Right lung (tissue), 10 donors: ENCODE measurements around the gene LAMTOR4. TPM values are rescaled to one million over a fixed set of nuclear protein-coding genes. Genes with fewer than 3 reads are reported as not detected.

ENCODE experiments used
- DNase-seq, 2 donors: peaks; one replicate each; pipeline ENCODE4 v3.0.0-alpha.2; 2013
- long read RNA-seq, 8 donors: transcript quantifications; one replicate each; lab custom pipeline, GENCODE V29; 2026
- polyA plus RNA-seq, 5 donors: library from polyadenylated mRNA; unstranded; fragments of 120-200 nt; gene quantifications; one replicate each; pipeline versions ENCODE4 v1.2.1 to v1.2.3, GENCODE V29; 2013; ENCODE audit warnings: inconsistent platforms in 1 of 5, low replicate concordance in 1 of 5; ENCODE audit not compliant: insufficient read length in 5 of 5, insufficient read depth in 1 of 5

The LAMTOR4 gene
- polyA plus RNA-seq: 100 to 1,000 TPM in 1 of 5 donors, 10 to 100 TPM in 4; 75.2 to 132 (median 92.2) TPM
- long read RNA-seq, donor 1, transcript LAMTOR4-205 (4 exons, 621 nt): minor isoform, 7 of 115 reads
- long read RNA-seq, donor 1, transcript LAMTOR4-204 (3 exons, 371 nt): minor isoform, 12 of 115 reads
- long read RNA-seq, donor 1, transcript LAMTOR4-201 (4 exons, 605 nt): major isoform, 74 of 115 reads
- long read RNA-seq, donor 1, partial matches to known transcripts: 14 of 115 reads
- long read RNA-seq, donor 1, other reads (novel, unspliced or antisense): 0 of 115 reads
- long read RNA-seq, donor 2, transcript LAMTOR4-204 (3 exons, 371 nt): minor isoform, 10 of 63 reads
- long read RNA-seq, donor 2, transcript LAMTOR4-201 (4 exons, 605 nt): major isoform, 47 of 63 reads
- long read RNA-seq, donor 2, partial matches to known transcripts: 0 of 63 reads
- long read RNA-seq, donor 2, other reads (novel, unspliced or antisense): 0 of 63 reads
- long read RNA-seq, donor 3, transcript LAMTOR4-201 (4 exons, 605 nt): major isoform, 53 of 80 reads
- long read RNA-seq, donor 3, transcript LAMTOR4-204 (3 exons, 371 nt): minor isoform, 12 of 80 reads
- long read RNA-seq, donor 3, transcript LAMTOR4-205 (4 exons, 621 nt): minor isoform, 5 of 80 reads
- long read RNA-seq, donor 3, partial matches to known transcripts: 6 of 80 reads
- long read RNA-seq, donor 3, other reads (novel, unspliced or antisense): 0 of 80 reads
- long read RNA-seq, donor 4, transcript LAMTOR4-201 (4 exons, 605 nt): major isoform, 41 of 63 reads
- long read RNA-seq, donor 4, transcript LAMTOR4-204 (3 exons, 371 nt): minor isoform, 9 of 63 reads
- long read RNA-seq, donor 4, transcript LAMTOR4-205 (4 exons, 621 nt): minor isoform, 5 of 63 reads
- long read RNA-seq, donor 4, partial matches to known transcripts: 7 of 63 reads
- long read RNA-seq, donor 4, other reads (novel, unspliced or antisense): 0 of 63 reads
- long read RNA-seq, donor 5, transcript LAMTOR4-201 (4 exons, 605 nt): major isoform, 98 of 160 reads
- long read RNA-seq, donor 5, transcript LAMTOR4-204 (3 exons, 371 nt): minor isoform, 31 of 160 reads
- long read RNA-seq, donor 5, transcript LAMTOR4-205 (4 exons, 621 nt): minor isoform, 10 of 160 reads
- long read RNA-seq, donor 5, partial matches to known transcripts: 14 of 160 reads
- long read RNA-seq, donor 5, other reads (novel, unspliced or antisense): 0 of 160 reads
- long read RNA-seq, donor 6, transcript LAMTOR4-204 (3 exons, 371 nt): minor isoform, 16 of 117 reads
- long read RNA-seq, donor 6, transcript LAMTOR4-205 (4 exons, 621 nt): minor isoform, 6 of 117 reads
- long read RNA-seq, donor 6, transcript LAMTOR4-201 (4 exons, 605 nt): major isoform, 74 of 117 reads
- long read RNA-seq, donor 6, partial matches to known transcripts: 15 of 117 reads
- long read RNA-seq, donor 6, other reads (novel, unspliced or antisense): 0 of 117 reads
- long read RNA-seq, donor 7, transcript LAMTOR4-204 (3 exons, 371 nt): minor isoform, 12 of 100 reads
- long read RNA-seq, donor 7, transcript LAMTOR4-201 (4 exons, 605 nt): major isoform, 64 of 100 reads
- long read RNA-seq, donor 7, transcript LAMTOR4-205 (4 exons, 621 nt): minor isoform, 15 of 100 reads
- long read RNA-seq, donor 7, partial matches to known transcripts: 6 of 100 reads
- long read RNA-seq, donor 7, other reads (novel, unspliced or antisense): 0 of 100 reads
- long read RNA-seq, donor 8, transcript LAMTOR4-201 (4 exons, 605 nt): major isoform, 26 of 36 reads
- long read RNA-seq, donor 8, partial matches to known transcripts: 6 of 36 reads
- long read RNA-seq, donor 8, other reads (novel, unspliced or antisense): 0 of 36 reads

DNA sequence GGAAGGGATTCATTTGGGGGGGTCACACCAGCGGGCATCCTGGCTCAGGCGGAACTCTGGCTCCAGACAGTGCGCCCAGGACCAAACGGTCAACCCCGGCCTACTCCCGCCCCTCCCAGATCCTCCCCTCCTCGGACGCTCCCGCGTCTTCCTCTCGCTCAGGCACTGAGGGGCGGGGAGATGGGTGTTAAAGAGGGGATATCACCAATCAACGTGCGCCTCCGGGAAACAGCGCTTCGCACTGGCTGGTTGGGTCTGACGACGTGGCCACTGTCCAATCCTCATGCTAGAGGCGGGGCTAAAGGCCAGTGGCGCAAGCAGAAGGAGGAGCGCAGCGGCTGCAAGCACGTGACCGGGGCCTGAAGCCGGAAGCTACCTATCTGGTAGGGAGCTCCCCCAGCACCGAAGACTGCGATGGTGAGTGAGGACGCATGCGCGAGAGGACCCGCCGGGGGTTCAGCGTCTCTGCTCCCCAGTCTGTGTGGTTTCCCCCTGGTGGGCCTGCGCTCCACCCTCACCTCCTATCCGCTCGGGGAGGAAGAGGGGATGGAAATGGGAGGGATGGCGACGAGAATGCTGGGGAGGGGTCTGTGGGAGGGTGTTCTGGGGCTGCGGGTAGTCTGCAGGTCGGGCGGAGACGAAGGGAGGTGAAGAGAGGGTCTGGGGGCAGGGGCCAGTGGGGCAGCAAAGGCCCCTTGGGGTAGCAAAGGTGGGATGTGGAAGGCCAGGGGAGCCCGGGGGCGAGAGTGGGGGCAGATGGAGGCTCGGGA, at the start of gene LAMTOR4:
Gene LAMTOR4, plus strand, starts transcription at position 360 of the 770 bp plus-strand sequence. Its CDS starts 55 bp downstream, at position 415.
- peak; percentile 97 to 98 for DNase-seq

DNA sequence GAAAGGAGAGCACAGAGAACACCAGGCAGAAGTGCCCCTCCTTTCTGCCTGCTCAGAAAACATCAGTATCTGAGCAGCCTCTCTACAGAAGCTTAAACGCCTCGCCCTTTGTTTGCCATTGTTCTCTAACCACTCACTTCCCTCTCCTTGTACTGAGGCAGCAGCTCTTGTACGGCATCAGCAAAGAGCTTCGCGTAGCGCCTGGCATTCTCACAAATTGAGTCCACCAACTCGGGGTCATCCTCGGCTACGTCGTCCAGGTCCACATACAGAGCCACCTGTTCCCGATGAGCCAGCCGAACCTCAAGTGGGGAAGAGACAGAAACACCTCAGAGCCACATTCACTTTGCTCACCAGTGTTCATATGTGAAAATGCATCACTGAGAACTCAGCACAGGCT, 49.3 kb upstream of the LAMTOR4 start:
- DNase-seq: no peak

DNA sequence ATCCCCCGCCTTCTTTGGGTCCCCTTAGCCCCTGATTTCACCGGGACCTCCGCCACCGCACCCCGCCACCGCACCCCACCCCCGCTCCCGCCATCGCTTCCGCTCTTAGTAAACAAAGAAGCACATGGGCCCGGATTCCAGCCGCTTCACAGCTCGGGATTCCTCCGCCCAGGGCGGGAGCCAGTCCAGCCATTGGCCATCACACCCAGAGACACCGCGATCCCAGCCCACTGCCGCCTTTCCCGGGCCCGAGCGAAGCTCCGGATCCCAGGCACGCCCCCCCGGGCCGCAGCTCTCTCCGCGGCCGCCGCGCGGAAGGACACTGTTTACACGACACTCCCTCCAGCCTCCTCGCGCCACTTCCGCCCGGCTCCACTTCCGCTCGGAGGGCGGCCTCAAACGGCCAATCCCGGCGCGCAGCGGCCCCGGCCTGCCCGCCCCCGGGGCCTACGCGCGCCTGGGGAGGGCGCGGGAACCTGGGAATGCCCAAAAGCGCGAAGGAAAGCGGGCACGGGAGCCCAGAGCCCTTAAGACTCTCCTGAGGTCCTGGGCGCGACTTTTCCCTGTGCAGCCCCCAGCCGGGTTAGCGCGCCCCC, 48.2 kb upstream of the LAMTOR4 start:
- peak; percentile 97 to 98 for DNase-seq

DNA sequence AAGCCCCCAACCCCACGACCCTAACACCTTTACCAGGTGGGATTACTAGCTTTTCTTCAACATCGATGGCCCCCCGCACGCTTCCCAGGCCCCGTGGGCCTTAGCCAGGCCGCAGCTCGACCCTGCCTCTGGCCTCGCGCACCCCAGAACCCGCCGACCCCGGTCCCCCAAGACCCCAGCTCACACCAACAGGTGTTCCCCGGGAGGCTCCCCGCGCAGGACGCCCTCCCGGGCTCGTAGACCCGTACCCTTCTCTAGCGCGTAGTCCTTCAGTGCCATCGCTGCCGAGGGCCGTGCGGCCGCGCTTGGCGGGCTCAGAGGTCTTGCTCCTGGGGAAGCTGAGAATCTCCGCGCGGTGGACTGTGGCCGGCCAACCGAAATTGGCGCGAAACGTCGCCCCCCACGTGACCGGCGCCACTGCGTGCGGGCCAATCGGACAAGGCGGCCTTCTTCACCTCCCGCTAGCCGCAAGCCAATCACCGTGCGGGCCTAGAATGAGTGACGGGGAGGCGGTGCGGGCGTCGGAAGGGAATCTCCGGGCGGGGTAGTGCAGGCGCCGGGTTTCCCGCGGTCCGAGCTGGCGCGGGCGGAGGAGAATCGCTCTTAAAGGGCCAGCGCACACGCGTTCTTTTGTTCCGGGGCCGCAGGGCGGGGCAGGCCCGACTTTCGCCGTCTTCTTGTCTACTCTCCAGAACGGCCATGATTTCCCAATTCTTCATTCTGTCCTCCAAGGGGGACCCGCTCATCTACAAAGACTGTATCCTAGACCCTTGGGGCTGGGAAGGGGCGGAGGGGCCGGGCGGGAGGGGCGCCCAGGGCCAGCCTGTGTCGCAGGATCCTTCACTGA, 47.5 kb upstream of the LAMTOR4 start, which contains the start of the genes AP4M1 and MCM7:
Gene AP4M1, plus strand, starts transcription at position 628 of the 847 bp plus-strand sequence. Its CDS starts 72 bp downstream, at position 700.
Gene MCM7, minus strand, starts transcription at position 382 of the 847 bp plus-strand sequence. Its CDS starts 103 bp downstream, at position 279.
- peak; percentile 97 to 98 for DNase-seq

DNA sequence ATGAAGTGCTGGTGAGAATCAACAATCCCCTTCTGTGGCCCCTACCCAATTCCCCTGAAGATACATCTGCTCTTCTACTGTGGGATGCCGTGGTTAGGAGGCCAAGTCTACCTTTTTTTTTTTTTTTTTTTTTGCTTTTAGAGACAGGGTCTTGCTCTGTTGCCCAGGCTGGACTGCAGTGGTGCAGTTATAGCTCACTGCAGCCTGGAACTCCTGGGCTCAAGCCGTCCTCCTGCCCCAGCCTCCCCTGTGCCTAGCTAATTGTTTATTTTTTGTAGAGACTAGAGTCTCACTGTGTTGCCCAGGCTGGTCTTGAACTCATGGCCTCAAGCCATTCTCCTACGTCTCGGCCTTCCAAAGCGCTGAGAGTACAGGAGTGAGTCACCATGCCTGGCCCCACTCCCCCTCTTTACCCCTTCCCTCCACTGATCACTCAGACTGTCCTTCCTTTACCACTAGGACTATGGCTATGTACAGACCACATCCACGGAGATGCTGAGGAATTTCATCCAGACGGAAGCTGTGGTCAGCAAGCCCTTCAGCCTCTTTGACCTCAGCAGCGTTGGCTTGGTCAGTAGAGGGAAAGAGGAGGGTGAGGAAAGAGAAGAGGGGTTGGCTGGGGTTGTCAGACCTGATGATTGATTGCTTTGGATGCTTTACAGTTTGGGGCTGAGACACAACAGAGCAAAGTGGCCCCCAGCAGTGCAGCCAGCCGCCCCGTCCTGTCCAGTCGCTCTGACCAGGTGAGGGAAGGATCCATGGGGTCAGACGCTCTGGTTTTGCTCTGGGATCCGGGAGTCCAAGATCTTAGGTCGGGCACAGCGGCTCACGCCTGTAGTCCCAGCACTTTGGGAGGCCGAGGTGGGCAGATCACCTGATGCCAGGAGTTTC, 45.5 kb upstream of the LAMTOR4 start:
- DNase-seq: no peak

DNA sequence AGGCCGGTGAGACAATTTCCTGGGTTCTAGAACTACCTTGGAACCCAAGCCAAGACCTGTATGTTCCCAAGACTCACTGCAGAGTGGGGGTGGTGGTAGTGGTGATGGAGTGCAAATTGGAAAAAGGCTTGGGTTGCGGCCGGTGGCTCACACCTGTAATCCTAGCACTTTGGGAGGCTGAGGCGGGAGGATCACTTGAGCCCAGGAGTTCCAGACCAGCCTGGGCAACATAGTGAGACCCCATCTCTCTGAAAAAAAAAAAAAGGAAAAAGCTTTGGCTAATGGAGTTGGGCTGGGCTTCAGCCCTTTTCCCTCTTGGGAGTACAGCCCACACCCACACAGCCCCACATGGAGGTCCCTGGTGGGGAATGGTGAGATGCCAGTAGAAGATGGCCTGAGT, 43.2 kb upstream of the LAMTOR4 start:
- DNase-seq: no peak

DNA sequence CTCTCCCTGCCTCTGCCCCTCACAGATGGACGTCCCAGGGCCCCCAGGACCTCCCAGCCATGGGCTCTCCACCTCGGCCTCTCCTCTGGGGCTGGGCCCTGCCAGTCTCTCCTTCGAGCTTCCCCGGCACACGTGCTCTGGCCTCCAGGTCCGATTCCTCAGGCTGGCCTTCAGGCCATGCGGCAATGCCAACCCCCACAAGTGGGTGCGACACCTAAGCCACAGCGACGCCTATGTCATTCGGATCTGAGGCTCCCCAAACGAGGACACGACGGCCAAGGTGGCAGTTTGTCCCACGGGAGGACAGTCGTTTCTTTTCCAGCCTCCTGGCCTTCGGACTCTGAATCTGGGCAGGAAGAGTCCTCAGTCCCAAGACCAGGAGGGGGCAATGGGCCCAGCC, 42.1 kb upstream of the LAMTOR4 start:
- no peak for DNase-seq

DNA sequence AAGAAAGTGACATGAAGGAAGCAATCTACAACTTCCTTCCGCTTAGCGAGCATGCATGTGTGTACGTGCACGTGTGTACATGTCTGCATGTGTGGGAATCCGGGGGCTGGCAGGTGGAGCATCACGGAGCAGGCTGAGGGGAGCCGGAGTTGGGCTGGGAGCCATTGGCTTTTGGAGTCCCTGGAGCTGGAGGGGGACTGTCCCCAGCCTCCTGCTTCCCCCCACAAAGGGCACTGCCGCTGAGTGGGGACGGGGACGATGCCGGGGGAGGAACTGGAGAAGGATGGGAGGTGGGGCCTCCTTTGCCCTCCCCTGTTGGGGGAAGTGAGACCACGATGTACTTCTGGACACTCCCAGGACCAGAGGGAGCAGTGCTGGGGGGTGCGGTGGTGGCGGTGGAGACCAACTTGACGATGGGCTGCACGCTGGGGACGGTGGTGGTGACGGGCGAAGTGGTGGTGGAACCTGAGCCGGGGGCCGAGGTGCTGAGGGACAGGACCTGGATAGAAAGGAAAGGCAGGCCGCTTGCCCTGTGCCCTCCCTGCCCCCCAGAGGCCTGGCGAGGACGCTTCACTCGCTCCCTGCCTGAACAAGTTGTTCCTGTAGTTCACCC, 41.5 kb upstream of the LAMTOR4 start:
- DNase-seq: no peak

DNA sequence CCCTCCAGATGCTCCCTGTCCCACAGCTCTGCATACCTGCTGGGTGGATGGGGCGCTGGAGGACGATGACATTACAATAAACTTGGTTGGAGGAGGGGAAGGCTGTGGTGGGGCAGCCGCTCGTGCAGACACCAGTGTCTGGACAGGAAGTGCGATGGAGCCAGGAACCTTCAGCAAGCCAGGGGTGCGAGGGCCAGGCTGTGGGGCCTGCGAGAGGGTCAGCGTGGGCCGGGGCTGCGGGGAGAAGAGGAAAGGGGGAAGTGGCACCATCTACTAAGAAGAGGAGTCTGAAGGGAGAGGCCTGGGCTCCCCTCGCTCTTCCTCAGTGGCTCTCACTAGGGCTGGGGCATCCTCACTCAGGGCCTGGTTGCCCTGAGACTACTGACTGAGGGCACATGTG, 40.8 kb upstream of the LAMTOR4 start:
- no peak for DNase-seq

DNA sequence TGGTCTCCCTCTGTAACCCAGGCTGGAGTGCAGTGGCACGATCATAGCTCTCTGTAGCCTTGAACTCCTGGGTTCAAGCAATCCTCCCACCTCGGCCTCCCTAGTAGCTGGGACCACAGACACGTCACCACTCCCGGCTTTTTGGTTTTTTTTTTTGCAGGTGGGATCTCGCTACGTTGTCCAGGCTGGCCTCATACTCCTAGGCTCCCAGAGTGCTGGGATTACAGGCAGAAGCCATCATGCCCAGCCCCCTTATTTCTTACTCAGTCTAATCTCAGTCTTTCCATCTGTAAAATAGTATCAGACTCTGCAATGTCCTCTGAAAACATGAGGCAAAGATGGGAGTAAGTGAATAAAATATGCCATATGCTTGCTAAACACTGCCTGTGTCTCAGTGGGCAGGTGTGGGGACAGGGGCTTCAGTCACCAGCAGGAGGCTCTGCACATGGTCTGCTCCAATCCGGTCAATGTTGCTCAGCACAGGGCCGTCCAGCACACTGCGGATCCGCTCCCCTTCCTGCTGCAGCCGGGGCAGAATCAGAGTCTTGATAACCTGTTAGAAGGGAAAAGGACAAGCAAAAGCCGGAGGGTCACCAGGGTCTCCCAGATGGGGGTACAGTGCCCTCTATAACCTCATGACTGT, 39.1 kb upstream of the LAMTOR4 start:
- DNase-seq: no peak

DNA sequence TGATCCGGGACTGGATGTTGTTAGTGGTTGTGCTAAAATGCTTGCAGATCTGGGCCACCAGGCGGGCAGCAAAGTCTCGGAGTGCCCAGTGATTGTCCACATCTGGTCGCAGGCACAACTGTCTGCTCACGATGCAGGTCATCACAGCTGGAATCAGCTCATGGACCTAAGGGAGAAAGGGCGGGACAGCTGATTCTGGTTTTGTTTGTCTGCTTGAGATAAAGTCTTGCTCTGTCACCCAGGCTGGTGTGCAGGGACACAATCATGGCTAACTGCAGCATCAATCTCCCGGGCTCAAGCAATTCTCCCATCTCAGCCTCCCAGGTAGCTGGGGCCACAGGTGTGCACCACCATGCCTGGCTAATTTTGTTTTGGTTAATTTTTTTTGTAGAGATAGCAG, 37.6 kb upstream of the LAMTOR4 start:
- DNase-seq: no peak

DNA sequence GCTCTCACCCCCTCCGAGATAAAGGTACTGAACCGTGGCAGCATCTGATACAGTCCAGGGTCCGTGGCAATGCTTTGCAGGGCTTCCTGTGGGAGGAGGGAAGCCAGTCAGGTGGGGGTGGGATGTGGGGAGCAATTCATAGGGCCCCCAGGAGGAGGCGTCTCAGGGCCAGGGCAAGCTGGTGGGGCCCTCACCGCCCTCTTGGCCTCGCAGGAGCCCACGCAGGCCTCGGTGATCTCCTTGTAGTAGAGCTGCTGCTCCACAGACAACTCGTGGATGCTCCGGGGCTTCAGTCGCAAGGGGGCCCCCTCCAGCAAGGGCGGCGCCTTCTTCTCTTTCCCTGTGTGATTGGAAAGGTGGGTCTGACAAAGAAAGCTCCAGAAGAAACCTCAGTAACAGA, 36.8 kb upstream of the LAMTOR4 start:
- DNase-seq: no peak

DNA sequence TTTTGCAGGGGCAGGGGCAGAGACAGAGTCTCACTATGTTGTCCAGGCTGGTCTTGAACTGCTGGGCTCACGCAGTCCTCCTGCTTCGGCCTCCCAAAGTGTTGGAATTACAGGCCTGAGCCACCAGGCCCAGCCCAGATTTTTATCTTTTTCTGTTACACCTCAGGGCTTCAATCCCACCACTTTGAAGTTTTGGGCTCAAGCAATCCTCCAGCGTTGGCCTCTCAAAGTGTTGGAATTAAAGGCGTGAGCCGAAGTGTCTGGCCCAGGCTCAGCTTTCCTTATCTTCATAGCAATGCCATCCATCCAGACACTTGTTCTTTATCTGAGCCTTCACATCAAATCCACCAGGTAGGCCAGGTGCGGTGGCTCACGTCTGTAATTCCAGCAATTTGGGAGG, 33.7 kb upstream of the LAMTOR4 start:
- DNase-seq: no peak

DNA sequence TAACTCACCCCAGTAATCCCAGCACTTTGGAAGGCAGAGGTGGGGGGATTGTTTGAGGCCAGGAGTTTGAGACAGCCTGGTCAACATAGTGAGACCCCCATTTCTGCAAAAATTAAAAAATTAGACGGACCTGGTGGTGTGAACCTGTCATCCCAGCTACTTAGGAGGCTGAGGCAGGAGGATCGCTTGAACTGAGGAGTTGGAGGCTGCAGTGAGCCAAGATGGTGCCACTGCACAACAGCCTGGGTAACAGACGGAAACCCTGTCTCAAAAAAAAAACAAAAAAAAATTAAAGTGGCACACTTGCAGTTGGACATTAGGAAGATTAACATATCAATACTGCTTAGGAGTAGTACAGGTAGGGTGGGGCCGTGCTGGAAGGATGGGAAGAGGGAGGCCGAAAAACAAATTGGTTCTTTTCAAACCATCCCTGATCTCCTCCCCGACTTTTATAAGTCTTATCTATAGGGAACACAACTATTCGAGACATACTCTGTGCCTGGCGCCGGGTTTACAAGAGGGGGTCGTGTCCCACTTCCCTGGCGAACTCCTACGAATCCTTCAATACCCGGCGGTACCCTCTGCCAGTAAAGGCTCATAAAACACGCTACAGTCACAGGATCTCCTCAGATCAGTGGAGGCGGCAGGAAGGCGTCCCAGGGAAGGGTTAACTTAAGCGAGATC, 30.2 kb upstream of the LAMTOR4 start:
- no peak for DNase-seq
